A204.1 (cell line): Measurements from ENCODE around the gene PCP4.

Source experiments
- FAIRE-seq: peaks from 2 replicates; lab custom pipeline; 2012; peaks lifted over from hg19 to GRCh38; lab: Jason Lieb, UNC

The PCP4 gene

DNA sequence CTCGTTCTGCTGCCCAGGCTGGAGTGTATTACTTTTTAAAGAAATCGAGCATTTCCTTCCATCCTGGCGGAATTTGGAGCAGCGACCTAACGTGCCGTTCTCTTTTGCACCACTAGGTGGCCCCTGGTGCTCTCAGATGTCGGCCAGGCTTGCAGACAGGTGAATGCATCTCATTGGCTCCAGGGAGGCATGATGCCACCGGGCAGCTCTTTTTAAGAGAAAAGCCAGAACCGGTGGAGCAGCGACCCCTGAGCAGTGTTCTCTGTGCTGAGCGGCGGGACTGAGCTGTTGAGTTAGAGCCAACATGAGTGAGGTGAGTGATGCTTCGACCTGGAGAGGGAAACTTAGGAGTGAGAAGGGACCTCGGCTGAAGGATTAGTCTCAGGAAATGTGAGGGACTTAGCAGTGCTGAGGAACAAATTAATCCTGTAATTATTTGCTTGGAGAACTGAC lies at the start of gene PCP4:
Gene PCP4 (plus strand): TSS at position 241 of the 453 bp plus-strand sequence. CDS start 64 bp downstream, at position 305.
- no peak for FAIRE-seq

DNA sequence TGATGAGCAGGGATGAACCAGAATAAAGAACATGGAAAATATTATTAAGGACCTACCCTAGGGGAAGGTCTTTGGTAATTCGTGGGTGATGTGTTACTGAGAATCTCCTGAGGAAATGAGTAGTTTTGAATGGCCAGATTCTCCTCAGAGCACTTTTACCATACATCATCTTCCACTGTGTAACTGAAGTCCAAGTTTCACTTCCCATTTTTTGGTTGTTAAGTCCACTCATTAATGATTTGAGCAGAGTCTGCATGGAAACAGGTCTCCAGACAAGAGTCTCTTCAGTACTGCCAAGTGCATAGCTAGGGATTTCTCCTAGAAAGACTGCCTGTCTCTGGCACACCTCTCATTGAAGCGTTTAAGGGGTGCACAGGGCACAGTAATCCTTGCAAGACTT lies 48.7 kb upstream of the PCP4 start:
- FAIRE-seq: no peak

DNA sequence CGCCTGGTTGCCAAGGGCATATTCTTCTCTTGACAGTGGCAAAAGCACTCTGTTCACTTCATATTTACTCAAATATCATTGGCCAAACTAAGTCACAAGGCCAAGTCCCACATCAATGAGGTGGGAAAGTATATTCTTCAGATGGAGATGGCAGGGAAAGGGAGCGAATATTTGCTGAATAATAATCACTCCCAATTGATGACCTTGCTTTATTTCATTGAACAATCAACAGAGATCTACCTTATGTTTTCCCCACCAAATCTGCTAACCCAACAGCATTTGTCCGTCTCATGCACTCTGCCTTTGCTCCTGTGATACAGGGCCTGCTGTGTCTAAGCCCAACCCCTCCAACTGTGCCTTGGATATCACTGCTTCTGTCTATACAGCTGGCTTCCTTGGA lies 45.2 kb upstream of the PCP4 start:
- FAIRE-seq: no peak

DNA sequence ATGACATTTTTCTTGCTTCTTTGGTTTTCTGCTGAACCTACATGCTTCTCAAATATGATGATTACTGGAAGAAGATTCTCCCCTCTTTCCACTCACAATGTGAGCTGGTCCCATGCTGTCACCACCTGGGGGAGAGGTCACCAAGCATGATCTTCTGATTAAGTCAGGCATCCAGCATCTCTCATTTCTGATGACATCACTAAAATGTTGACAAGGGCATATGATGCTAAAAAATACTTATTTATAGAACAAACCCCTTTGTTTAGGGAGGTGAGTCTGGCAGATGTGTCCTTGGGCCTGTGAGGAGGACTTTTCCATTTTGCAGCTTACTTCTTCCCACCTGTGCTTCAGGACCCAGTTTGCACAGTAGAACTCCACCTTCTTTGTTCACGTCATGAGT lies 42.0 kb upstream of the PCP4 start:
- no peak for FAIRE-seq

DNA sequence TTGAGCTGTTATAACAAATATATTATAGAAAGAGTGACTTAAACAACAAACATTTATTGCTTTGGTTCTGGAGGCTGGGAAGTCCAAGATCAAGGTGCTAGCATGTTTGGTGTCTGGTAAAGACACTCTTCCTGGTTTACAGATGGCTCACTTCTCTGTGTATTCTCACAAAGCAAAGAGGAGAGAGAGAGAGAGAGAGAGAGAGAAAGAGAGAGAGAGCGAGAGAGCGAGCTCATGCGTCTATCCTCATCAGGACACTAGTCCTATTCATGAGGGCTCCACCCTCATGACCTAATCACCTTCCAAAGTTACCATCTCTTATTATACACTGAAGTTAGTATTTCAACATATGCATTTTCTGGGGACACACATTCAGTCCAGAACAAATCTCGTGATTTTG lies 32.7 kb upstream of the PCP4 start:
- FAIRE-seq: no peak

DNA sequence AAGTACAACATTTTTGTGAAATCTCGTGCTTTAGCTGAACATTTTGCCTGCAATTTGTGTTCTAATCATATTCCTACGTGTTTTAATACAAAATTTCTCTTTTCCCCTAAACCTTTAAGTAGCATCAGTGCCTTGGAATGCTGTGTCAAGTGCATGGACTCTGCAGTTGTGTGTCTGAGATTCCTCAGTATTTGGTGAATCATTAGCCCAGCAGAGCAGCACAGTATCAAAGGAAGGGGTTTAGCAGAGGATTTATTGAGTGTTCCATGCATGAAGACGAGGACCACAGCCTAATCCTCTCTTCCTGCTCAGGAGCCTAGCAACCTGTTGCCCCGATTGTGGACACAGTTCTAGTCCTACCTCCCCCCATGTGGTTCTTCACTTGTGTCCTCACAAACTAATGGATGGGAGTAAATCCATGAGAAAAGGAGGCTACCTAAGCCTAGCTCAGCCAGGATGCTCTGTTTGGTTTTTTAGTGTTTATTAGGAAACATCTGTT lies 29.3 kb upstream of the PCP4 start:
- FAIRE-seq: no peak

DNA sequence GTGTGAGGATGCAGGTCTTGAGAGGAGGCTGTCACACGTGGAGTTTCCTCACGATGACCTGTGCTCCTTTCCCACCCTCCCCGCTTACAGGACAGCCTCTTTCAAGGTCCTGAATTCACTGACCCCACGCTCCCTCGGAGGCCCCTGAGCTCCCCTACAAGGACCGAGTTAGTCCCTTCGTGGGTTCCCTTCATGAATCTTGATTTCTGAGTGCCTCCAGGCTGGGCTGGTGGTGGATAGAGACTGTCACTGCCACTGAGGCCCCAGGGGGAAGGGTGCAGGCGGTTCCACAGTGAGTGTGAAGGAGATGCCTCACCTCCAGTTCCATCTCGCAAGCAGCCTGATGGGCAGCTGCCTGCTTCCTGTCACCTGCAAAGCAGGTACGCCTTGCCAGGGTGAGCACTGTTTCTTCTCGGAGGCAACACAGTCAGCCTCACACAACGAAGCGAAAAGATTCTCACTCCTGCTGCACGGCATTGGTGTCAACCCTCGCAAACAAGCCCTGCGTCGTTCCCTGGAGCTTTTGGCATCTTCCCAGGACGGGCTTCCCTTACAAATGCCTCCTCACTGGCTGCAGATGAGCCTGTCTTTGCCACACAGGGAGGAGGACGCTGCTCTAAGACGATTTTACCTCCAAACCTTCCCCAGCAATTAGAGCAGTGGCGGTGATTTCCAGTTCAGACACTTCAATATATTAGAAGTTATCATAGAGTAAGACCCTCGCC lies 26.7 kb upstream of the PCP4 start:
- no peak for FAIRE-seq

DNA sequence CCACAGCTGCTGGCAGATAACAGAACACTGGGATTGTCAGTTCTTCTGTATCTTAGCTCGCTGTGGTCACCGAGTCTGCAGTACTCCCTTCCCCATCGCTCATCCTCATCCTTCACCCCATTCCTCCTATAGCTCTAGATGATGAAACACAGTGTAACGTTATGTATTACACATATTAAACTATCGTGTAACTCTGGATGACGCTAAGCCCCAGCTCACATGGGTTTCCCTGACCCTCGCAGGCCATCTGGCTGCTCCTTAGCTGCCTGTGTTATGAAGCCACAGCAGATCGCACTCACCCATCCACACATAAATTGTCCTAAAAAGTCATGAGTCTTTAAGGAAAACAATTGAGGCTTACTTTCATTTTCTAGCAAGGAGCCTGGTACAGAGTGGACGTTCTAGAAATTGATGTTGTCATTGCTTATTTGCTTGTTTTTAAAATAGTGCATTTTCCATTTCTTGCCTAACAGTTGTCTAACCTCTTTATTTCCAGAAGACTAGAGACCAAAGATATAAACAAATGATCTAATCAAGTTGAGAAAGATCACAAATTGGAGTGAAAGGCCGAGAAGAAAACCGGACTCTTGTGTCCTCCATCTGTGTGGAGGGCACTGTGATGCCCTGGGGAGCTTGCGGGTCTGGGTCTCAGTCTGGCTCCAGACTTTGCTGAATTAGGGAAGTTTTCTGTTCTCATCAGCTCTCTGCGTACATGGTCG lies 24.3 kb upstream of the PCP4 start:
- no peak for FAIRE-seq

DNA sequence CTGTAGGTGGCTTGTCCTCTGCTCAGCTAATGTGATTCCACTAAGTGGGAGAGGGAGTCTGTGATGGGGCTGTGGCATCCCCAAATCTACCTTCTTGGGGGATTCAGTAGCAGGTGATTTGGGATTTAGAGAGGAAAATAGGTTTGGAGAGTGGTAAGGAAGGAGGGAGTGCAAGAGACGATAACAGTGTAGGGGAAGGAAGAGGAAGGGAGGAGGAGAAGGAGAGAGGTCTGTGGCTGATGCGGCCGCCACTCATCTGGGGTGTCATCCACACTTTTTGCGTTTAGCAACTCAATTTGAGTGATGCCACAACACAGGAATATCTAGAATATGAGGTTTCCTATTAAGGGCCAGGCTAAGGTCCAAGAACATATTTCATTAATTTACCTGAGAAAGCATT lies 23.8 kb upstream of the PCP4 start:
- FAIRE-seq: no peak

DNA sequence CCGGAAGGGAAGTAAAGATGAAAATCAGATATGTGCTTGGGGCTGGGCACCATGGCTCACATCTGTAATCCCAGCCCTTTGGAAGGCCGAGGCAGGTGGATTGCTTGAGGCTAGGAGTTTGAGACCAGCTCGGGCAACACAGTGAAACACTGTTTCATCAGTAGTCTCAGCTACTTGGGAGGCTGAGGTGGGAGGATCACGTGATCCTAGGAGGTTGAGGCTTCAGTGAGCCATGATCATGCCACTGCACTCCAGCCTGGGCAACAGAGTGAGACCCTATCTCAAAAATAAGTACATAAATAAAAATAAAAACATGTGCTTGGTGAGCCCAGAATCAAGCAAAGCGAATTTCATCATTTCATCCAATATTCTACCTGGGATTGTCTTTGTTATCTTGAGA lies 23.3 kb upstream of the PCP4 start:
- no peak for FAIRE-seq

DNA sequence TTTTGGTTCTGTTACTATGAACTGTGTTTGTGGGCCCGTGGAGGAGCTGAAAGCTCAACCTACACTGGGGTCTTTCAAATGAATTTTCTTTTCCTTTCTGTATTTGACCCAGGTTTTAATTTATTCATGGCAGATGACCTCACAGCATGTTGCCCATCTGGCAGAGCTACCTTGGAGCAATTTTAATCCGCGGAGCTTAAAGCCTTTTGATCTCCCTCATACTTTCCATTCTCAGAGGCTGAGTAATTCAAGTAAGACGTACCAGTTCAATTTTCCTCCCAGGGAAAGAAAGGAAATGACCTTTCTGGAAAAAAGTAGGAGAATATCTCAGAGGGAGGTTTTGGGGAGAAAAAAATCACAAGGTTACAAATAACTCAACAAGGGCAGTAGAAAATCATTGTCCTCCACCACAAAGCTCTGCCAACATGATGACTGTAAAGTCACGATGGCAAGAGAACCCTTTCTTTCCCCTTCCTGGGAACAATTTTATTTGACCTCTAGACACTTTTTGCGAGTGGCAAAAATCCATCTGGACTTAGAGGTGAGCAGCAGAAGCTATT lies 21.6 kb upstream of the PCP4 start:
- no peak for FAIRE-seq

DNA sequence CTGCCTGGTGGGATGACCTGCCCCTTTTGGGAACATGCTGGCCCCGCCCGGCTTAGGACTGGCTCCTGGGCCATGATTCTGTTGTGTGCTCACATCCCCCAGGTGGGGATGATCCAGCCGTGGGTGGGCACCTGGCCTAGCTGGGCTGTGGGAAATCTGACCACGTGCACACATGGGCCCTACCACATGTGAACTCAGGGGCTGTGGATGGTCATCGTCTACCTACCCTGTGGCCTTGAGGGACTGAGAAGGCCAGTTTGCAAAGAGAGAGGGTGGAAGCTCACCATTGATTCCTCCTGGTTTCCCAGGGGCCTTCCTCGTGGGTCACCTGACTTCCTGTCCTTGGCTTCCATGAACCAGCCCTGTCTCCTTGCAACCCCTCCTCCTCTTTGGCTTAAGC lies 19.4 kb upstream of the PCP4 start:
- FAIRE-seq: no peak

DNA sequence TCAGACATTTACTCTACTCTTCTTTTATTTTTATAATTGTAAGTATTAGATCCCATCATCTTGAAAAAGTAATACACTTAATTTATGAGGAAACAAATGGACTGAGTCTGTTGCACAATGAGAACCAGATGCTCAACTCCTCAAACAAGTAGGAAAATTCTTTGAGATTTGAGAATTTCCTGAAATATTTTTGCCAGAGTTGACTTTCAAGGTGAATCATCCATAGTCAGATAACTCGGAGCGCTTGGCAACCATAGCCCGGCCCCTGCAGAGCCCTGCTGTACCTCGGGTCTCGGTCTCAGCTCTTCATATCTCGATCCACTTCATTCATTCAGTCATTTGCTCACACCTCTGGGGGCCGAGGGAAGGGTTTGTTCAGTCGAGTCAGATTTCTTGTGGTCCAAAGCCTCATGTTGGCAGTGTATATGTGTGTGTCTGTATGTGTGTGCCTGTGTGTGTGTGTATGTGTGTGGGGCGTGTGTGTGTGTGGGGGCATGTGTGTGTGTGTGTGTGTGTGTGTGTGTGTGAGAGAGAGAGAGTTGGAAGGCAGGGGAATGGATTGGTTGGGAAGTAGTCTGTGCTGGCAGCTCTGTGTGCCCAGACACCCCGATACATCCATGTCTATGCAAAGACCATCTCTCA lies 18.1 kb upstream of the PCP4 start:
- no peak for FAIRE-seq

DNA sequence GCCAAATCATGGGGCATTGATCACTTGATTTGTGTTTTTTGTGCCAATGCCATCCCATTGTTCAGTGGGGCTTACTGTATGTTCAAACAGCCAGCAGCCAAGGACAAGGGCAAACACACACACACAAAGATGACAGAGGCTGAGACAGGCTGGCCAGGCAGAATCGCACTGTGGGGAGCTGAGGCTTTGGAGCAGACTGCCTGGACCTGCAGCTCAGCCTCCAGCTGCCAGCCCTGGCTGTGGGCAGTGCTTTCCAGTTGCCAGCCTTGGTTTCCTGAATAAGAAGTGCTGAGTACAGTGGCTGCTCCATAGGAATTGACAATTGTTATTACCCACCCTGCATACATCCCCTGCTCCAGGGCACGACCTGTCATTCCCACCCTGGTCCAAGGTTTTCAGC lies 16.9 kb upstream of the PCP4 start:
- FAIRE-seq: no peak

DNA sequence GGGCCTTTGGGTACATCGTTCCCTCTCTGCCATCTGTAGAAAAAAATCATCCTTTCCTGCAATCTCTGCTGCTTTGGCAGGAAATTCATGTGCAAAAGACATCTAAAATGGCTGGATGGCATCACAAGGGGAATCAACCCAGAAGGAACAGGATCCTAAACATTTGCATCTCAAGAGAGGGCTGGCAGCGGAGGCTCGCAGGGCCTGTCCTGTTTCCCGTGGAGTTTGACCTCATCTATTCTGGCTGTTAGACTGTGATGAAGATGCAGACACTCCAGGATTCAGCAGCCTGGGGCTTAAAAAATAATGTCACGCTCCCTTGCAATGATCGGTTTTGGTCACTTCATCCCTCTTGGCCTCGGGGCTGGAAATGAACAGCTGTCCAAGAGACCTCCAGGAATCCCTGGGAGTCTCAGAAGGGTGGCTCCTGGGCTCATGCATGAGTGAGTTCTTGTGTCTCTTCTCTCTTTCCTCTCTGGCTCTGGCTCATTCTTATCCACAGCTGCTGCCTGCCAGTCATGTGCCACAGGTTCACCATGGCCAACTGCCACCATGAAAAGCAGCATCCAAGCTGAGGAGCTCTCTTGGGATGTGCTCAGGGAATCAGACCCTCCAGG lies 16.1 kb upstream of the PCP4 start:
- no peak for FAIRE-seq

DNA sequence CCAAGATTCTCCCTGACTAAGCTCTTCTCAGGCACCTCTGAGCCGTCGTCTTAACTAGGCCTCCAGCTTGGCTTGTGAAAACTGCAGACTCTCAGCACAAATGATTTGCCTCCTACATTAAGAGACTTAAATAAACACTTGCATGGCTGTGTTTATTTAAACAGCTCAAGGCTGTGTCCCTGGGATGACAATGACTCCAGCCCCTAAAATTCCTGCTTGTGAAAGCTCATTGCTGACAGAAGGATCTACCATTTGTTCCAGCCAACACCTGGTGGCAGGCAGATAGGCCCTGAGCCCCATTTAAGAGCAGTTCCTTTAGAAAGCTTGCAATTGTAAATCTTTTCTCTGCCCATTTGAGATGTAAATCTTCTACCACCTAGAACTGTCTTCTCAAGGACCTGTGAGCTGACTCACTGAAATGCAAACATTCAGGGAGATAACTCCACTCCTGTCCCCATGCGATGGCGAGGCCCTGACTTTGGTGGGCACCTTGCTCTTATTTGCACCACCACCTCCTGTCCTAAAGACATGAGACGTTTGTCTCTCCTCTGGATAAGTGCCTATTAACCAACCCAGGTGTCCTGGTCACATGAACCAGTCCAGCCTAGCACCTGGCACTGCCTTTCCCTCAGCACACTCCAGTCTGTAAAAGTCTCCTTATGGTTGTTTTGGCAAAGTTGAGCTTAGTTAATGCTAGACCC lies 15.1 kb upstream of the PCP4 start:
- no peak for FAIRE-seq

DNA sequence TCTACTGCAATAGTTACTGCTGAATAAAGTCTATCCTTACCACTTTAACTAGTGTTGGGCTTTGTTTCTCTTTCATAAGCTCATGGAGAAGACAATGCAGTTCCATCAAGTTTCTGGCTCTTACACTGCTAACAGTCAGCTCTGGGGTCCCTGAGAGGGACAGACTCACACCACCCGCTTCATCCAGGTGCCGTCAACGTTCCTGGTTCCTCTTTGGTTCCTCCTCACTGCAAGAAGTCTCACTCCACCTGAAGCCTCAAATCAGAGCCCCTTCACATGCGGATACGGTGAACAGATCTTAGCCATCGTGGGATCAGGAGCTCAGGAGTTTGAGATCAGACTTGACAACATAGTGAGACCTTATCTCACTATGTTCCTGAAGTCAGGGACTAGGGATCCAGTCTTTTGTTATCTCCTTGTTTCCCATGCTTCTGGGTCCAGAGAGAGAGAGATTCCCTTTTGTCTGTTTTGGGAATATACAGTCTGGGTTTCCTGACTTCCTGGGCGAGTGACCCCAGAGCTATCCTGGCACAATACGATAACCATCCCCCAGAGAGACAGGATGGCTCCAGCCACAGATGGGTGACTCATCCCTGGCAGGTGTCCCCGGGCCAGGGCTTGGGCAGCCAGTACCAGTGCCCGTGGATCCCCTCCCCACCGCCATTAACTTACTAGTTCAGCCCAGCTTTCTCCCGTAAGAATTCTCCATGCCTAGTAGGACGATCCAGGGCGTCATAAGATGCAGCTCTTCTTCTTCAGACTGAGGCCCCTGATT lies 14.3 kb upstream of the PCP4 start:
- no peak for FAIRE-seq

DNA sequence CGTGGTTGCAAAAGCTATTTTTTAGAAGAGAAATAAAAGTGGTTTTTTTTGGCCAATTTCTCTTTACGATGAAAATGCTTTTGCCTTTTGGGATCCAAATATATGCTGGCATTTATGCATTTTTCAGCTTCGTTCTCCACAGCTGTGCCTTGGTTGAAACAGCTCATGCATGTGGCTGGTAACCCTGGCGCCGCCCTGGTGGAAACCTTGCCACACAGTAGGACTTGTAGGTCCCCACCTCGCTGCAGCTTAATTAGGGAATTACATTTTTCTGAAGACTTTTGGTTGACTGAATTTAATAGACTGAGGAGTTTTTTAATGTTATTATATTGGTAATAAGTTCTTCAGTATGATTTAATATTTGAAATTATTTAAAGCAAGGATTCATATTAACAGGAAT lies 12.7 kb upstream of the PCP4 start:
- no peak for FAIRE-seq

DNA sequence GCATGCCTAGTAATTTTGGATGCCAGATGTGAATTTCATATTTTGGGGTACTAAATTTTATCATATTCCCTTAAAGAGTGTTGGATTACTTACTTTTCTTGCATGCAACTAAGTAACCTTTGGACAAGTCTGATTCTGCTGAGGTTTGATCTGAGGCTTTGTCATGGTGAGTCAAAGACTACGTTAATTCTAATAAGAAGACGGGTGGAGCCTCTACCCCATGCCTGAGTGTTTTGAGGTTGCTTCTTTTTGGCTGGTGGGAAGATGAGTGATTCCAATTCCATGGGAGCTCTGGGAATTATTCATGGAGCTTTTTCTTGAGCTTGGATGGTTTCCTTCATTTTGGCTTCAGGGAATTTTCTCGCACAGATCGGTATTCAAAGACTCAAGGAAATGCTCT lies 11.6 kb upstream of the PCP4 start:
- no peak for FAIRE-seq

DNA sequence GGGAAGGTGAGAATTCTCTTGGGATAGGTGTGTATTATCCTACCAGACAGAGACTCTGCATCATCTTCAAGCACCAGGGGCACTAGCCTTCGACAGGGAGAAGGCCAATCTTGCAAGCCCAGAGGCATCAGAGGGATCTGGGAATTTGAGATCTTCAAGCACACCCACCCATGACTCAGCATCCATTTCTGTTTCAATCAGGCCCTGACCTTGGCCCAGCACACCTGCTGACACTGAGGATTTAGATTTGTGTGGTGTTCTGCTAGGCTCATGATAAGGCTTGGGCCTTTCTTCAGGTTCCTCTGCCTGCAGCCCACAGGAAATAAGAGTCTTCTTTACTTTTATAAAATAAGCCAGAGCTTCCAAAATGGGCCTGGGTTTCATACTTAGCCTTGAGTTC lies 6.6 kb upstream of the PCP4 start:
- no peak for FAIRE-seq

DNA sequence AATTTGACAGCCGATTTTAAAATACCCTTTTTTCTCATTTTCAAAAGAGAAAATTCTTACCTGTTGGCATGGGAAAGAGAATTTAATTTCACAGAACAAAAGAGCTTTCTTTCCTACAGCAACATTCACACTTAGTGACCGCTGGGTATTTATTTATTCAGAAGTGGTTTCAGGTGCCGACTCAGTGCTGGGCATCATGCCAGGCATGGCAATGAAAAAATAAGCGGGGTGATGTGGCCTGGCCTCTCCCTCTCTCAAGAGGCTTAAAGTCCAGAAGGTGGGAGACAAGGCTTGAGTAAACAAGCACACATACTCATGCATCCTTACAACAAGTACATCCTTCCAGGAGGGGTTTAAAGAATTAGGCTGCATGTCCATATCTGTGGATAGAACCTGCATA lies 4.1 kb upstream of the PCP4 start:
- FAIRE-seq: no peak
